Activated naive CD4-positive, alpha-beta T cell treated with anti-CD3 and anti-CD28 coated beads, Interleukin-2, amount 50 U/mL, for 72 hours (primary cell): ENCODE data around the gene IP6K3. TPM values are rescaled to one million over a fixed set of nuclear protein-coding genes. Genes with fewer than 3 reads are reported as not detected.

Experiments used
- ATAC-seq, 2 donors: fragments of 150-1000 bp; cut with Tn5 transposase; 2 replicates each; pipeline ENCODE4 v1.10.0; 2021; ENCODE audit warnings: mild to moderate bottlenecking in 2 of 2, moderate library complexity in 2 of 2
- DNase-seq, 2 donors: peaks; one replicate each; pipeline ENCODE4 v3.0.0; 2021 to 2022; ENCODE audit warnings: low spot score in 2 of 2
- H3K27ac Mint-ChIP-seq, 2 donors: one replicate each; pipeline ENCODE4 v1.8.0; 2022; ENCODE audit warnings: mild to moderate bottlenecking in 2 of 2, mixed read lengths in 2 of 2
- H3K36me3 Mint-ChIP-seq, 2 donors: one replicate each; pipeline ENCODE4 v1.8.0; 2022; ENCODE audit warnings: mixed read lengths in 2 of 2
- H3K9me3 Mint-ChIP-seq, 2 donors: one replicate each; pipeline ENCODE4 v1.8.0; 2022; ENCODE audit warnings: mixed read lengths in 2 of 2
- total RNA-seq, 2 donors: library from RNA; stranded (reverse); gene quantifications; one replicate each; pipeline ENCODE4 v1.2.3, GENCODE V29; 2022

The IP6K3 gene
- total RNA-seq, 2 donors from 2014 or later: not detected

DNA sequence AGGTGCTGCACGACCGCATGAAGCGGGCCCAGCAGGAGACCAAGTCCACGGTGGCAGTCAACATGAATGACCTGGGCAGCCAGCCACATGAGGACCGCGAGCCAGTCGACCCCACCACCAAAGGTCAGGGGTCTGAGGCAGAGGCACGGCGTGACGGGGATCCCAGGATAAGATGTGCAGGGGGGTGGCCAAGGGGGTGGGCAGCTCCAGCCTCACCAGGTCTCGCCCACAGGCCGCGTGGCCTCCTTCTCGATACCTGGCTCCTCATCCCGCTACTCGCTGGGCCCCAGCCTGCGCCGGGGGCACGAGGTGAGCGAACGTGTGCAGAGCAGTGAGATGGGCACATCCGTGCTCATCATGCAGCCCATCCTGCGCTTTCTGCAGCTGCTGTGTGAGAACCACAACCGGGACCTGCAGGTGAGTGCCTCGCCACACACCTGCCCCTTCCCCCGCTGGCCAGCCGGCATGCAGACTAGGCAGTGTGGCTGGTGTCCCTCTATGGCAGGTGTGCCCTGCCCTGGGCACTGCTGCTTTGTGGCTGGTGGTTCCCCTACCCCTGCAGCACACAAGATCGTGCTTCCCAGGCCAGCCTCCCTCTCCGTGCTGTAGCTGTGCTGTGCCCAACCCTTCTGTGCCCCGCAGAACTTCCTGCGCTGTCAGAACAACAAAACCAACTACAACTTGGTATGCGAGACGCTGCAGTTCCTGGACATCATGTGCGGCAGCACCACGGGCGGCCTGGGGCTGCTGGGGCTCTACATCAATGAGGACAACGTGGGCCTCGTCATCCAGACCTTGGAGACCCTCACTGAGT lies 61.1 kb downstream of the IP6K3 start:
- DNase-seq: no peak
- H3K27ac Mint-ChIP-seq: no peak overlapping the region
- no peak for ATAC-seq
- H3K36me3 Mint-ChIP-seq: peaks cover 5 to 10% of the 10 kb centered on the region in 2 donors
- no peaks in the 10 kb centered on the region for H3K9me3 Mint-ChIP-seq

GRCh38 chr6:33684983-33685382 lies 61.7 kb downstream of the IP6K3 start:
- Mint-ChIP-seq H3K36me3 (peaks cover 5 to 10% of the 10 kb centered on the region in 2 donors), H3K9me3 (no peaks in the 10 kb centered on the region), H3K27ac (peak overlapping the region in 1 of 2 donors; percentile 61)
- ATAC-seq (no peak), DNase-seq (no peak)

DNA sequence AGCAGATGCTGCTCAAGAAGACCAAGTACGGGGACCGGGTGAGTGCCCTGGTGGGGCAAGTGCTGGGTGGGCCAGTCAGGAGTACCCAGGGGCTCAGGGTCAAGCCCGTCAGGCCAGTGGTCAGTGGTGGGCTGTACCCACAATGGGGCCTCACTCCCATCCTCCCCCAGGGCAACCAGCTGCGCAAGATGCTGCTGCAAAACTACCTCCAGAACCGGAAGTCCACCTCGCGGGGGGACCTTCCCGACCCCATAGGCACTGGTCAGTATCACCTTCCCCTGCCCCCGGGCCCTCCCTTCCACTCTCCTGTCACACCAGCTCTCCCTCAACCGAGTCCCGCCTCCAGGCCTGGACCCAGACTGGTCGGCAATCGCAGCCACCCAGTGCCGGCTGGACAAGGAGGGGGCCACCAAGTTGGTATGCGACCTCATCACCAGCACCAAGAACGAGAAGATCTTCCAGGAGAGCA lies 62.2 kb downstream of the IP6K3 start:
- H3K36me3 Mint-ChIP-seq: peaks cover 4 to 10% of the 10 kb centered on the region in 2 donors
- ATAC-seq (no peak), DNase-seq (no peak)
- no peaks in the 10 kb centered on the region for H3K9me3 Mint-ChIP-seq
- peak overlapping the region in 1 of 2 donors; percentile 61 for H3K27ac Mint-ChIP-seq

DNA sequence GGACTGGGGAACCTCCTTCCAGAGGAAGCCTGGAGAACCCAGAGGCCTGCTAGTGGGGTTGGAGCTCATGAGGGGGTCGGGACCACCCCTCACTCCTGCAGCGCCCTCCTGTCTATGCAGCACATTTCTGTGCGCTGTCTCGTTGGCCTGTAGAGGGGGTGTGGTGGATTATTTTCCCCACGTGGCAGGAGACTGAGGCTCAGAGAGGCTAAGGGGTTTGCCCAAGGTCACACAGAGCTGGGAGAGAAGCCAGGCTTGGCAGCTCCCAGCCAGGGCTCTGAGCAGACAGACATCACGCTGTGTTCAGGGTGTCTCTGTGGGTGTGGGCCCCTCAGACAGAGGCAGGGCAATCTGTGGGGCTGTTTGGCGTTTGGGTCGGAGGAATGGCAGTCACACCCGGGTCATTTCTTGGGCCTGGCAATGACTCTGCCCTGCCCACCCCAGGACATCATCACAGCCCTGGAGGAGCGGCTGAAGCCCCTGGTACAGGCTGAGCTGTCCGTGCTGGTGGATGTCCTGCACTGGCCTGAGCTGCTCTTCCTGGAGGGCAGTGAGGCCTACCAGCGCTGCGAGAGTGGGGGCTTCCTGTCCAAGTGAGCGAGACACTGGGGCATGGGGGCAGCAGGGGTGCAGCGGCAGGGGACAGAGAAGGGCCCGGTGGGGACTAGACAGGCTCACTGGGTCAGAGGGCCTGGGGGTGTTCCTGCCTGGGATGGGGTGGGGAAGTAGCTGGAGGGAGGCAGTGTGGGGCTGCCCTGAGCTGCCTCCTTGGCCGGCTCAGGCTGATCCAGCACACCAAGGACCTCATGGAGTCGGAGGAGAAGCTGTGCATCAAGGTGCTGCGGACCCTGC lies 62.9 kb downstream of the IP6K3 start:
- DNase-seq (no peak), ATAC-seq (peak; percentile 8 to 17)
- Mint-ChIP-seq H3K36me3 (peaks cover 4 to 6% of the 10 kb centered on the region in 2 donors), H3K9me3 (no peaks in the 10 kb centered on the region), H3K27ac (peak overlapping the region; percentile 61 to 88)

DNA sequence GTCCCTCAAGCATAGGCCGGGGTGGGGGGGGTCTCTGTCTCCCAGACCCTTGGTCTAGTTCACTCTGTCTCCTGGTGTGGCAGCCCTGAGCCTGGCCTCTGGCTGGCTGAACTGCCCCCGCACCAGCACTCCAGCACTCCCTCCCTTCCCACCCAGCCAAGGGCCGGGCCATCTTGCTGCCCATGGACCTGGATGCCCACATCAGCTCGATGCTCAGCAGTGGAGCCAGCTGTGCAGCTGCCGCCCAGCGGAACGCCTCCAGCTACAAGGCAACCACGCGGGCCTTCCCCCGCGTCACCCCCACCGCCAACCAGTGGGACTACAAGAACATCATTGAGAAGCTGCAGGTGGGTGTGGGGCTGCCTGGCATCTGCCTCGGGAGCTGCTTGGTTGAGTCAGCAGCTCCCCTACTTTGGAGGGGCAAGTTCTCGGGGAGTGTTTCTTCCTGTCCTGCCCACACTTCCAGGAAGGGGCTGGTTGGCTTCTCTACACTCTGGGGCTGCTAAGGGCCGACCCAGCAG lies 63.6 kb downstream of the IP6K3 start:
- no peaks in the 10 kb centered on the region for H3K9me3 Mint-ChIP-seq
- peak; percentile 43 to 51 for ATAC-seq
- peaks cover 6 to 7% of the 10 kb centered on the region in 2 donors for H3K36me3 Mint-ChIP-seq
- no peak for DNase-seq
- peak overlapping the region; percentile 61 to 88 for H3K27ac Mint-ChIP-seq

DNA sequence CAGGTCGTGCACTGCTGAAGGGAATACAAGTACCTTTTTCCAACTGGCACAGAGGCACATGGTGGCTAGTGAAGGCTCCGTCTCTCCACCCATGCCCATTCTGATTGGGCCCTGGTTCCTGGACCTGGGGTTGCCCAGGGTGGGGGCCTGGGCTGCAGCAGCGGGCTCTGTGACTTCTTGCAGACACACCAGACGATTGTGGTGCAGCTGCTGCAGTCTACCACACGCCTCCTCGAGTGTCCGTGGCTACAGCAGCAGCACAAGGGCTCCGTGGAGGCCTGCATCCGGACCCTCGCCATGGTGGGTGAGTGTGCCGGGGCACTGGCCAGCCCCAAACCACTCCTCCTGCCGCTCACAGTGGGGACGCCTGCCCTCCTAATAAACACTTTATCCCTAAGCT lies 64.4 kb downstream of the IP6K3 start:
- DNase-seq: no peak
- ATAC-seq: no peak
- peaks cover 6 to 7% of the 10 kb centered on the region in 2 donors for H3K36me3 Mint-ChIP-seq
- no peaks in the 10 kb centered on the region for H3K9me3 Mint-ChIP-seq
- peak overlapping the region; percentile 39 to 61 for H3K27ac Mint-ChIP-seq

DNA sequence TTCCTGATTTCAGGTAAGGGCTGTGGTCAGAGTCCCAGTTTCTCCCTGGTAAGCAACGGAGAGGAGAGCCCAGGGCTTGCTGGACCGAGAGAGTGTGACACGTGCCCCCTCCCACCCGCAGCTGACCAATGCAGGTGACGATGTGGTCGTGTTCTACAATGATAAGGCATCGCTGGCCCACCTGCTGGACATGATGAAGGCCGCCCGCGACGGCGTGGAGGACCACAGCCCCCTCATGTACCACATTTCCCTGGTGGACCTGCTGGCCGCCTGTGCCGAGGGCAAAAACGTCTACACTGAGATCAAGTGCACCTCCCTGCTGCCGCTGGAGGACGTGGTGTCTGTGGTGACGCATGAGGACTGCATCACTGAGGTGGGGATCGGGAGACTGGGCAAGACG lies 66.9 kb downstream of the IP6K3 start:
- no peak for ATAC-seq

GRCh38 chr6:33678932-33679490 lies 67.7 kb downstream of the IP6K3 start:
- peak overlapping the region in 1 of 2 donors; percentile 61 for H3K27ac Mint-ChIP-seq
- H3K36me3 Mint-ChIP-seq: peaks cover 6 to 7% of the 10 kb centered on the region in 2 donors
- no peak for DNase-seq
- H3K9me3 Mint-ChIP-seq: no peaks in the 10 kb centered on the region
- no peak for ATAC-seq

More for the DNA sequence above, 66.9 kb downstream of the IP6K3 start:
- peaks cover 6 to 7% of the 10 kb centered on the region in 2 donors for H3K36me3 Mint-ChIP-seq
- peak overlapping the region in 1 of 2 donors; percentile 55 for H3K27ac Mint-ChIP-seq
- no peak for DNase-seq
- H3K9me3 Mint-ChIP-seq: no peaks in the 10 kb centered on the region

GRCh38 chr6:33678233-33678931 lies 68.3 kb downstream of the IP6K3 start:
- H3K36me3 Mint-ChIP-seq: peaks cover 6 to 7% of the 10 kb centered on the region in 2 donors
- no peak for ATAC-seq

DNA sequence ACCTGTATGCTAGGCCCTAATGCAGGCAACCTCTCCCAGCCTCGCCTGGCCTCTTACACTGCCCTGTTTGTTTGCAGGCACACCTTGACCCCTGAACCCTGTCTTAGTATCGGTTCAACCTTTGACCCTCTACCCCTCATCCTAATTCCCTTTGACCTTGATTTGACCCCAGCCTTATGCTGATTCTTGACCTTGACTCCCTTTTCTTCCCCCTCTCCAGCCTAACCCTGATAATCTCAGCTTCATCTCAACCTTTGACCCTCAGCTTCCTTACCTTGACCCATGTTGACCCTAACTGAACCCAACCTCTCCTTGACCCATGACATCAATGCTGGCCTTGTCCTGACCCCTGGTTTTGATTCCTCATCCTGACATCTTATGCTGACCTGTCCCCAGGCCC lies 69.0 kb downstream of the IP6K3 start:
- ATAC-seq (no peak), DNase-seq (no peak)
- Mint-ChIP-seq H3K27ac (peak overlapping the region in 1 of 2 donors; percentile 80), H3K9me3 (no peaks in the 10 kb centered on the region), H3K36me3 (peaks cover 6 to 7% of the 10 kb centered on the region in 2 donors)

More at GRCh38 chr6:33678233-33678931, 68.3 kb downstream of the IP6K3 start:
- H3K9me3 Mint-ChIP-seq: no peaks in the 10 kb centered on the region
- no peak for DNase-seq
- H3K27ac Mint-ChIP-seq: peak overlapping the region; percentile 61 to 80

DNA sequence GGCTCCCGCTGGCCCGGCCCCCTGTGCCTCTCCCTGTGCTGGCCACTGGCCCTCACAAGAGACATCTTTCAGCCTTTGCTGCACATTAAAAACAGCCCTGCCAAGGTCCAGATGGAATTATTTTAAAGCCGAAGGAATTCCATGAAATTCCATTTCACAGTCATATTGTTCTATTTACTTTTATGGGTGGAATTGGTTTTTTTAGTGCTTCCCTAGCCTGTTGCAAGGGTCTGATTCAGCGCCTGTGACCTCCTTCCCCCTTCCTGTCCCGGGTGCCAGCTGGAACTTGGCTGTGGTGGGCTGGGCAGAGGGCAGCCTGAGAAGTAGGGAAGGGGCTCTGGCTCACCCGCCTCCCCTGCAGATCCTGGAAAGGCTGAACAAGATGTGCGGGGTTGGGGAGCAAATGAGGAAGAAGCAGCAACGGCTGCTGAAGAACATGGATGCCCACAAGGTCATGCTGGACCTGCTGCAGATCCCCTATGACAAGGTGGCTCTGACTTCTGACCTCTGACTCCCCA lies 69.5 kb downstream of the IP6K3 start:
- DNase-seq: no peak
- ATAC-seq: no peak
- Mint-ChIP-seq H3K9me3 (no peaks in the 10 kb centered on the region), H3K36me3 (peaks cover 6 to 7% of the 10 kb centered on the region in 2 donors), H3K27ac (peak overlapping the region in 1 of 2 donors; percentile 80)

- Mint-ChIP-seq H3K9me3 (no peaks in the 10 kb centered on the region), H3K27ac (peak overlapping the region in 1 of 2 donors; percentile 44), H3K36me3 (peaks cover 6 to 7% of the 10 kb centered on the region in 2 donors)
- ATAC-seq (no peak), DNase-seq (no peak)
These were observed 70.1 kb downstream of the IP6K3 start for GRCh38 chr6:33676416-33677142.

- ATAC-seq (no peak), DNase-seq (no peak)
- peaks cover 6 to 7% of the 10 kb centered on the region in 2 donors for H3K36me3 Mint-ChIP-seq
- H3K27ac Mint-ChIP-seq: peak overlapping the region in 1 of 2 donors; percentile 44
- H3K9me3 Mint-ChIP-seq: no peaks in the 10 kb centered on the region
These were observed 70.7 kb downstream of the IP6K3 start for GRCh38 chr6:33675968-33676367.

DNA sequence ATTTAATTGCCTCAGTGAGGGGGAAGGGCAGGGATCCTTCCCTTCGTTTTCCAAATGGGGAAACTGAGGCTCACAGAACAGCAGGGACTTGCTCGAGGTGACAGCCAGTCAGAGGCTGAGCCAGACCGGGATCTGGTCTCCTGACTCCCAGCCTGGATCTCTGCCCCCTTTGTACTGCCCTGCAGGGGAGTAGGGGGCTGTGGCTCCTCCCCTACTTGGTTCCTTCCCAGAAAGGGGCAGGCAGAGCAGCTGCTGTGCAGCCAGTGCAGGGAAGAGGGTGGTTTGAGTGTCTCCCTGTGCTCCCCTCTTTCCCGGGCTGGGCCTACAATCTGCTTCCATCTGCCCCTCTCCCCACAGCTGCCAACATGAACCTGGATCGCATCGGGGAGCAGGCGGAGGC lies 72.9 kb downstream of the IP6K3 start:
- Mint-ChIP-seq H3K9me3 (no peaks in the 10 kb centered on the region), H3K36me3 (peaks cover 4 to 6% of the 10 kb centered on the region in 2 donors), H3K27ac (peak overlapping the region in 1 of 2 donors; percentile 90)
- no peak for ATAC-seq
- DNase-seq: no peak

DNA sequence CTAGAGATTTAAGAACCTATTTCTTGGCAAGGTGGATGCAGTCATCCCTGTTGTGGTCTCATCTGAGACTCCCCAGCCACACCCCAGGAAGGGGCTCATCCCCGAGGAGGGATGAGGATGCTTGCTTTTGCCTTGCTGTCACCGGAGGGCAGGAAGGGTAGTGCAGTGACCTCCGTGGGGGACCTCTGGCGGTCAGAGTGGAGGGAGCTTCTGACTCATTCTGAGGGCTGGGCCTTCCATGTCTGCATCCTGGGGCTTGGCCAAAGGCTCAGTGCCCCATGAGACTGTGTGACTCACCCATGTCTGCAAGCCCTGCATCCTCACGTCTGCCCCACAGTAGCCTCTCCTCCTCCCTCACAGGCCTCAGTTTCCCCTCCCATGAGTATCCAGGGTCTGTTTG lies 73.9 kb downstream of the IP6K3 start:
- no peaks in the 10 kb centered on the region for H3K9me3 Mint-ChIP-seq
- no peak for DNase-seq
- H3K36me3 Mint-ChIP-seq: peaks cover 11 to 15% of the 10 kb centered on the region in 2 donors
- ATAC-seq: peak in 1 of 2 donors; percentile 55
- no peak overlapping the region for H3K27ac Mint-ChIP-seq
